SK-N-MC (cell line): ENCODE data around the gene ATP2B2.

Experiments
- EZH2 ChIP-seq: fragments of 200-600 bp; sonication (generic); IDR thresholded peaks from one replicate; pipeline ENCODE4 v1.6.1; 2017; ENCODE audit warnings: antibody characterized with exemption
- POLR2AphosphoS5 ChIP-seq: IDR thresholded peaks from 2 replicates; pipeline ENCODE4 v1.6.1; 2012; ENCODE audit warnings: mild to moderate bottlenecking, low read depth, low read length, borderline replicate concordance

- TF ChIP-seq POLR2AphosphoS5 (no peak), EZH2 (no peak)
Observed at GRCh38 chr3:10445561-10446175, 59.7 kb downstream of the ATP2B2 start.
